Stimulated activated CD8-positive, alpha-beta memory T cell treated with anti-CD3 and anti-CD28 coated beads, Interleukin-4, amount 100 ng/mL, for 1 hour (primary cell): Measurements from ENCODE around the gene DNMT3L.
"Not testable (repeated sequence)": the region's sequence is repeated elsewhere in the genome, so short reads cannot be mapped to it uniquely, and the experiment has no call there.

Experiments
- DNase-seq, 2 donors: peaks; one replicate each; pipeline ENCODE4 v3.0.0-alpha.2; 2020; ENCODE audit warnings: low read depth in 2 of 2, low spot score in 1 of 2

The DNMT3L gene

GRCh38 chr21:44199448-44199847 lies 62.2 kb downstream of the DNMT3L start:
- DNase-seq: no peak

DNA sequence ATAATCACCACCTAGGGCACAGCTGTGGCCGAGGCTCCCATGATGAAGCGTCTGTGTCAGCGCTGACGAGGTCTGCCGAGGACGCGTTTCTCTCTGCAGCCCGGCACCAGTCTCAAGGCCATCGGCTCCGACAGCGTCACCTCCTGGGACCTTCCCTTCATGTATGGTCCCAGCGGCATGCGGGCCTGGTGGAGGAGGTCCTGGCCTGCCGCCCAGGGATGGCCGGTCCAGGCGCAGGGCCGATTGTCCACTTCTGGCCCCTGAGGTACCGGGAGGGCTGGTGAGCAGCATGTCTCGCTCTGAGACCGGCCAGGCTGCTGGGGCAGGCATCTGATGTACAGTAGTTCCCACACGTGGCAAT lies 64.6 kb downstream of the DNMT3L start:
- not testable (repeated sequence) for DNase-seq
